ENCODE measurements around the gene CTDP1.

The CTDP1 gene

GRCh38 chr18:79770826-79771225 lies 91.2 kb downstream of the CTDP1 start:
- DNase-seq = no peak

- DNase-seq = no peak
Observed at GRCh38 chr18:79771446-79772107, 92.0 kb downstream of the CTDP1 start.

- no peak for DNase-seq
Observed at GRCh38 chr18:79772108-79772864, 92.7 kb downstream of the CTDP1 start.

GRCh38 chr18:79772865-79773696 lies 93.5 kb downstream of the CTDP1 start:
- DNase-seq = no peak

- DNase-seq = no peak
Observed at GRCh38 chr18:79774111-79774510, 94.5 kb downstream of the CTDP1 start.

- DNase-seq = no peak
Observed at GRCh38 chr18:79775441-79776221, 96.0 kb downstream of the CTDP1 start.

- DNase-seq = no peak
Observed at GRCh38 chr18:79776674-79777073, 97.1 kb downstream of the CTDP1 start.

GRCh38 chr18:79778291-79778791 lies 98.7 kb downstream of the CTDP1 start:
- no peak for DNase-seq

- DNase-seq = no peak
Observed at GRCh38 chr18:79779021-79779699, 99.6 kb downstream of the CTDP1 start.

GRCh38 chr18:79779700-79780190 lies 100.1 kb downstream of the CTDP1 start:
- DNase-seq = no peak

GRCh38 chr18:79780547-79780946 lies 100.9 kb downstream of the CTDP1 start:
- DNase-seq = no peak

- DNase-seq = no peak
Observed at GRCh38 chr18:79781331-79781941, 101.8 kb downstream of the CTDP1 start.

GRCh38 chr18:79782566-79783308 lies 103.1 kb downstream of the CTDP1 start:
- DNase-seq = no peak

GRCh38 chr18:79784071-79784913 lies 104.7 kb downstream of the CTDP1 start:
- DNase-seq = no peak

- no peak for DNase-seq
Observed at GRCh38 chr18:79784965-79785770, 105.6 kb downstream of the CTDP1 start.

- DNase-seq = no peak
Observed at GRCh38 chr18:79785831-79786230, 106.2 kb downstream of the CTDP1 start.

GRCh38 chr18:79786304-79786703 lies 106.7 kb downstream of the CTDP1 start:
- no peak for DNase-seq

GRCh38 chr18:79786786-79787526 lies 107.4 kb downstream of the CTDP1 start:
- DNase-seq = no peak
